ENCODE measurements around the gene EWSR1.
"Not testable (repeated sequence)": the region's sequence is repeated elsewhere in the genome, so short reads cannot be mapped to it uniquely, and the experiment has no call there.

The EWSR1 gene

DNA sequence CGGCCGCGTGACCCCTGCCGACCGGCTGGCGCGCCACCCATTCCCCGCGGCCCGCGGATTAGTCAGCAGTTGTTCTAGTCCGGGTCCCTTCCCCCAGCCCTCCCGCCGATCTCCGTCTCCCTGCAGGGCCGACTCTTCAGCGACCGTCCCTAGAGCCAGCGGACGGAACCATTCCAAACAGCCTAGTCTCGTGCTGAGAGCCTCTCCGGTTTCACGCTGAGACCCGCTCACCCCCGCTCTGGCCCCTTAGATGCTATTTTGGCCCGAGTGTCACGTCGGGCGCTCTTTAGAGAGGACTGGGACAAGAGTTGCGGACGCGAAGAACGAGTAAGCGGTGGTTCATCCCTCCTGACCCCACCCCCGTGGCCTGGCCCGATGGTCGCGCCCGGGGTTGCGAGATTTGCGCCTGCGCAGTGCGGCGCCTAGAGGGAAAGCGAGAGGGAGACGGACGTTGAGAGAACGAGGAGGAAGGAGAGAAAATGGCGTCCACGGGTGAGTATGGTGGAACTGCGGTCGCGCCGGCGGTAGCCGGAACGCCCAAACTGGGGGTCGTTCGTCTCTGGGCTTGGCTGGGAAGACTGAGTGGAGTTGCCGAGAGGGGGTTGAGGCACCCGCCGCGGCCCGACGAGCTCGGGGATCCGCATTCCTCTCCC lies at the start of gene EWSR1, which contains the start of gene RHBDD3:
Gene EWSR1, plus strand, starts transcription at position 411 of the 653 bp plus-strand sequence. Its CDS starts 69 bp downstream, at position 480.
Gene RHBDD3, minus strand, starts transcription at position 124 of the 653 bp plus-strand sequence. CDS start 2,355 bp downstream, outside the sequence.
- peak; percentile 94 for DNase-seq (ENCODE audit: low read depth)

- no peak for DNase-seq (ENCODE audit: low read depth)
Measured at GRCh38 chr22:29218758-29219408, 49.2 kb upstream of the EWSR1 start.

DNA sequence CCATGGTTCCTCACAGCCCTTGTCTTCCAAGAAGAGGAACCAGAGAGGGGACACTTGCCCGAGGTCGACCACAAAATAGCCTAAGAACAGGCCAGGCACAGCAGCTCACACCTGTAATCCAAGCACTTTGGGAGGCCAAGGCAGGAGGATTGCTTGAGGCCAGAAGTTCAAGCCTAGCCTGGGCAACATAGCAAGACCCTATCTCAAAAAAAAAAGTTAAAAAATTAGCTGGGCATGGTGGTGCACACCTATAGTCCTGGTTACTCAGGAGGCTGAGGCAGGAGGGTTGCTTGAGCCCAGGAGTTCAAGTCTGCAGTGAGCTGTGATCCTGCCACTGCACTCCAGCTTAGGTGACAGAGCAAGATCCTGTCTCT lies 48.7 kb upstream of the EWSR1 start:
- not testable (repeated sequence) for DNase-seq (ENCODE audit: low read depth)

- no peak for DNase-seq (ENCODE audit: low read depth)
Measured at GRCh38 chr22:29219881-29220670, 48.0 kb upstream of the EWSR1 start.

GRCh38 chr22:29224121-29224858 lies 43.8 kb upstream of the EWSR1 start:
- no peak for DNase-seq (ENCODE audit: low read depth)

DNA sequence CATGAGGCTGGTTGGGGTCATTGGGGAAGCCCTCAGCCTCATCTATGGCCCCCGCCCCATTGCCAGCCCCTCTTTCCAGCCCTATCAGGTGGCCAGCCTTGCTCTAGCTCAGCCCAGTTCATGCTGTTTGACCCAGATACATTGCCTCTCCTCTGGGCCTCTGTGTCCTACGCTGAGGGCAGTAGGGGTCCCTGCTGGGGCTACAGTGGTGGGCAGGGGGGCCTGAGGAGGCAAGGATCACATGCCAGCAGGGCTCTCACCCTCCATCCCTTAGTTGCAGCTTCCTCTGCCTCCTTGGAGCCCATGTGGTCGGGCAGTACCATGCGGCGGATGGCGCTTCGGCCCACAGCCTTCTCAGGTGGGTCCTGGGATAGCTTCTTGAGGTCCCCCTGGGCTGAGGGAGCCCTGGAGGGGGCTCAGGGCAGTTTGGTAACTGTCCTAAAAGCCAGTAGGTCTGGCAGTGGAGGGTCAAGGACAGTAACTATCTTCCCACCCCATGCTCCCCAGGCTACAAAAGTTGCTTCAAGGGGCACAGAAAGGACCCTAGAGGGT lies 43.1 kb upstream of the EWSR1 start:
- no peak for DNase-seq (ENCODE audit: low read depth)

- no peak for DNase-seq (ENCODE audit: low read depth)
Measured at GRCh38 chr22:29225422-29226090, 42.5 kb upstream of the EWSR1 start.

DNA sequence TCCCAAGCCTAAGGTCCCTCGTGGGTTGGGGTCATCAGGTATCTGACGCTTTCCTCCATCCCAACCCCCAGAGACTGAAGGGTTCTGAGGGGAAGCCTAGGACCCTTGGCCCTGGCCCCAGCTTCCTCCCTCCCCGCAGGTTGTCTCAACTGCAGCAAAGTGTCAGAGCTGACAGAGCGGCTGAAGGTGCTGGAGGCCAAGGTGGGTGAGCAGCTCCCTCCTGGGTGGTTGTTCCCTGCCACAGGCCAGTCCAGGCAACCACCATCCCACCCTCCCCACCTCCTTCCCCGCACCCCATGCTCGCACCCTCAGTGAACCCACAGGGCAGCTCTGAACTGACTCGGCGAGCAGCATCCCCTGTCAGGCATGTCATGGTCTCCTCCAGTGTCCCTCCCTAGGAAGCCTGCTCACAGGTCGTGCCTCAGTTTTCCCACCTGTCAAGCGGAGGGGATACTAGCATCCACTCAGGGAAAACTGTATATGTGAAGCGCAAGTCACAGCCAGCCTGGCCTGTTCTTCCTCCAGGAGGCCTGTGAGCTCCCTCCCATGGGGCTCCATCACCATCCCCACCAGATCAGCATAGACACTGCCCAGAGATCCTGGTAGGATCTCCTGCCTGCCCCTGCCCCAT lies 41.6 kb upstream of the EWSR1 start:
- no peak for DNase-seq (ENCODE audit: low read depth)

DNA sequence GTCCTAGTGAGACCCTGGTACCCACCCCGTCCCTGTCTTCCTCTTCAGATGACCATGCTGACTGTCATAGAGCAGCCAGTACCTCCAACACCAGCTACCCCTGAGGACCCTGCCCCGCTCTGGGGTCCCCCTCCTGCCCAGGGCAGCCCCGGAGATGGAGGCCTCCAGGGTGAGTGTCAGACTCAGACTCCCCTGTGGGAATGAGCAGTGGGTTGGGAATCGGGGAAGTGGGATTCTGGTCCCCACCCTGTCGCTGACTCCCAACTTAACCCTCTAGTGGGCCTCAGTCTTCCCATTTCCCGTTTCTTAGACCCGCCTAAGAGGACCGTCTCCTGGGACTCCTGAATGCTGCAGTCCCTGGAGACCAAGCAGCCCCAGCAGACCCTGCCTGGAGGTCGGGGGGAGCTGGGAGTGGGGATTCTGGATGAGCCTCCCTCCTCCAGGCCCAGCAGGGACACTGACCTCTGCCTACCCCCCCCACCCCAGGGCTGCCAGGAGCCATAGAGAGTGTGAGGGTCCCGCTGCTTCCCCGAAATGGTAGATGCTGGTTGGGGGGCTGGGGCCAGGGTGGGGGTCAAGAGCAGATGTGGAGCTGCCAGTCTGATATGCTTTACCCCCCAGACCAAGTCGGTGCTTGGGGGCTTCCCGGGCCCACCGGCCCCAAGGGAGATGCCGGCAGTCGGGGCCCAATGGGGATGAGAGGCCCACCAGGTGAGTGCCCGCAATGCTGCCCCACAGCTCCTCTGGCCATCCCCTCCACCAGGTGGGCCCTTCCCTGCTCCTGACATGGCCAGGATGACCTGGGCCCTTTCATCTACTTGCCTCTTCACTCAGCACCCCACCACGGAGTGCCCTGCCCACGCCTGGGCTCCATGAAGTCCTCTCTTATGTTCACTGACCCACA lies 36.8 kb upstream of the EWSR1 start:
- DNase-seq (ENCODE audit: low read depth), result no peak

DNA sequence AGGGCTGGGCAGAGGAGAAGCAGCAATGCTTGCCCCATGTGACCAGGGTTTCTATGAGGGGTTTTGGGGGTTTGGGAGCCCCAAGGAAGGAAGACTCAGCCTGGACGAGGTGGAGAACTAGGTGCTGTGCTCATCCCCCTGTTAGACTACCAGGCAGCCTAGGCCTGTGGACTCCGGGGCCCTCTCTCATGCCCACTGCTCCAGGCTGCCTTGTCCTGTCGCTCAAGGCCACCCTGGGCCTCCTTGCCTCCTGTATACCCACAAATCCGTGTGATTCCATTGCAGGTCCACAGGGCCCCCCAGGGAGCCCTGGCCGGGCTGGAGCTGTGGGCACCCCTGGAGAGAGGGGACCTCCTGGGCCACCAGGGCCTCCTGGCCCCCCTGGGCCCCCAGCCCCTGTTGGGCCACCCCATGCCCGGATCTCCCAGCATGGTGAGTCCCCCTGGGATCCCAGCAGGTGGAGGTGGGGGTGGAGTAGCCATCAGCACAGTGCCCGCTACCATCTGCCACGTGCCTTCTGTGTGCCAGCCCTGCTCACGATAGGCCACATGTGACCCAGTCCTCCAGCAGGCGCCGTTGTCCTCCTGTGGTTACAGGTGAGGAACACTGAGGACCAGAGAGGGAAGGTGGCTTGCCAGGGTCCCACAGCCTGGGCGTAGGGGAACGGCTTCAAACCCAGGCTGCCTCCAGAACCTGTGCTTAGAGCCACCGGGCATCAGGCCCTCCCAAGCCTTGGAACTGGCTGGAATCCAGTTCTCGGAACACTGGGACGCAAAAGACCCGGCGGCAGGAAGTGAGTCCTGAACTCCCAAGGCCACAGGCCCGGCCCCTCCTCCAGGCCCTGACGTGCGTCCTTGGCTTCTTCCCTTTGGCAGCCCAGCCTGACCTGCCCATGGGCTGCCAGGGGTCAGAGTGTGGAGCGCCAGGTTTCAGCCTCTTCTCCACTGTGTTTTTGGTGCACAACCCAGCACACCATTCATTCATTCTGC lies 35.8 kb upstream of the EWSR1 start:
- no peak for DNase-seq (ENCODE audit: low read depth)

DNA sequence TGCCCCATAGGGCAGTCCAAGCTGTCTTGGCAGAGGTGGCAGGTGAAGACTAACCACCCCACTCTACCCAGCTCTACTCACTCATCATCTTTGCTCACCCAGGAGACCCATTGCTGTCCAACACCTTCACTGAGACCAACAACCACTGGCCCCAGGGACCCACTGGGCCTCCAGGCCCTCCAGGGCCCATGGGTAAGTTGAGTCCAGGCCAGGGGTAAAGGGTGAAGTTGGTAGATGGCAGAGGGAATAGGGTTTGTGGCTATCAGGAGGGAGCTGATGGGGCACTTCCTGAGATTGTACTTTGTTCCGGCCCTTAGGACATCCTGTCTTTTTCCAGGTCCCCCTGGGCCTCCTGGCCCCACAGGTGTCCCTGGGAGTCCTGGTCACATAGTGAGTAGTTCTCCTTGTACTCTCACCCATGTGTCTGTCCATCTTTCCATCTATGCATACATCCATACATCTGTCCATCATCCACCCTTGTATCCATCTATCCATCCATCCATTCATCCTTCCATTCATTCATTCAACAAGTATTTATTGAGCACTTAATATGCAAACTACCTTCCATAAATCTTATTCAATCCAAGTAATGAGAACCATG lies 34.7 kb upstream of the EWSR1 start:
- DNase-seq (ENCODE audit: low read depth), result no peak

DNA sequence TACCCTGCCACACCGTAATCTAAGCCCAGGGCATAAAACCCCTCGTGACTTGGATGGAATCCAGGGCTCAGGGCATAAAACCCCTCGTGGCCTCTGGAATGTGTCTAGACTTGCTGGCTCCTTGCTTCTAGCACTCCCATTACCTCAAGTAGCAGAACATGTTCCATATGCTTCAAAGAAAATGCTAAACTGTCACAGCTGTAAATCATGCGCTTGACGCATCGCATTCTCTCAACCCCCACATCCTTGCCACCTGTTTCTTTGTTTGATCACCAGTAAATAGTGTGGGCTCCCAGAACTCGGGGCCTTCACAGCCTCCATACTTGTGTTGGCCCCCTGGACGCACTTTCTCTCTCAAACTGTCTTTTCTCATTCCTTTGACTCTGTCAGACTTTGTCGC lies 27.6 kb upstream of the EWSR1 start:
- not testable (repeated sequence) for DNase-seq (ENCODE audit: low read depth)

DNA sequence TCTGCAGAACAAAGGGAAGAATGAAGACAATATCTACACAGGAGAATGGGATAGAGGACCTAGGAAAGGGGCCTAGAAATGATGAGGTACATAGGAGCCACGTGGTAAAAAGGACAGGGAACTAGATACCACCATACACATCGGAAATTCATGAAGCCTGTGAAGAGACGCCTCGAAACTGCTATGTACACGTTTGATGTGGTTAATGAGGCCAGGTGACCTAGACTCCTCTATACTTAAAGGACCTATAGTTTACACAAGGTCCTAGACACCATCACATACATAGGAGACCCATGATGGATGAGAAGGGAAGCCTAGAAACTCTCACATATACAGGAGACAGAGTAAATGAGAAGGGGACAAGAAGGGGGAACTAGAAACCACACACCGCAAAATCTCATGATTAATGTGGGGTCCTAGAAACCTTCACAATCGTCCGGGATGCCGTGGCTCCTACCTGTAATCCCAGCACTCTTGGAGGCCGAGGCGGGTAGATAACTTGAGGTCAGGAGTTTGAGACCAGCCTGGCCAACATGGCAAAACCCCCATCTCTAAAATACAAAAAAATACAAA lies 24.1 kb upstream of the EWSR1 start:
- DNase-seq (ENCODE audit: low read depth), result no peak

GRCh38 chr22:29244785-29245625 lies 23.1 kb upstream of the EWSR1 start:
- DNase-seq (ENCODE audit: low read depth), result no peak

DNA sequence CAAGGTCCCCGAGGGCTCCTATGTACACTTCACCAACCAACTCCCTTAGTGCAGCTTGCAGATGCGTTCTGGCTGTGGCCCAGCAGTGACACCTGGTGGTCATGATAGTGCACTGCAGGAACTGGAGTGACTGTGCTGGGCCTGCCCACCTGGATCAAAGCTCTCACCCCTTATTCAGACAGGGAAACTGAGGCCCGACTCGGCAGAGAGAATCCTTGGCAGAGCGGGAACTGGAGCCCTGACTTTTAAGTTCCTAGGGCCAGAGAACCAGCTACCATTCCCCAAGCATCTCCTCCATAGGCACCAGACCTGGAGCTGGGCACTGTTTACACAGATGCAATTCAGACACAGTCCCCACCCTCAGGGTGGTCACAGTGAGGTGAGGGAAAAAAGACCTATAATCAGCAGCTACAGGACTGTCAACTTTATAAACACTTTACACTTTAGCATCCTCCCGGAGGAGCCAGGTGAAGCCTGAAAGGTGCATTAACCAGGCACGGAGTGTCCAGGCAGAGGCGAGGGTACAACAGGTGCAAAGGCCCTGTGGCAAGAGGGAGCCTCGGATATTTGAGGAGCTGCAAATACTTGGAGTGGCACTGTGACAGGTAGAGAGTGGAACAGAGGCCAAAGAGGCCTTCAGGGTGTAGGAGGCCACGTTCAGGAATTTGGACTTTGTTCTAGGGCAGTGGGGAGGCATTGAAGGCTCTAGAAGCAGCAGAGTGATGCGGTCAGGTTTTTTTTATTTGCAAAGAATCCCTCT lies 22.3 kb upstream of the EWSR1 start:
- peak; percentile 49 for DNase-seq (ENCODE audit: low read depth)

DNA sequence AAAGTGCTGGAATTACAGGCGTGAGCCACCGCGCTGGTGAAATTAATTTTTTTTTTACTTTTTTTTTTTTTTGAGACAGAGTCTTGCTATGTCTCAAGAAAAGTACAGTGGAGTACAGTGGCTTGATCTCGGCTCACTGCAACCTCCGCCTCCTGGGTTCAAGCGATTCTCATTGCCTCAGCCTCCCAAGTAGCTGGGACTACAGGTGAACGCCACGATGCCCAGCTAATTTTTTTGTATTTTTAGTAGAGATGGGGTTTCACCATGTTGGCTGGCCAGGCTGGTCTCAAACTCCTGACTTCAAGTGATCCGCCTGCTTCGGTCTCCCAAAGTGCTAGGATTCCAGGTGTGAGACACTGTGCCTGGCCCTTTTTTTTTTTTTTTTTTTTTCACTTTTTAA lies 20.2 kb upstream of the EWSR1 start:
- DNase-seq (ENCODE audit: low read depth), result not testable (repeated sequence)

Measured in stimulated activated CD8-positive, alpha-beta memory T cell treated with anti-CD3 and anti-CD28 coated beads, Interleukin-12 subunit alpha, Interleukin-12 subunit beta, amount 100 ng/mL, for 1 hour (primary cell).